ENCODE measurements around the gene ETV3.

GRCh38 chr1:157158967-157159366 is 20.8 kb upstream of the ETV3 start:
- TF ChIP-seq CTCF (conservative IDR thresholded peaks at IDR 0.05; ENCODE audit: low read length) (no peak), EZH2phosphoT487 (IDR thresholded peaks at IDR 0.05; ENCODE audit: borderline replicate concordance, low read depth, low read length) (no peak)
